ENCODE results near the gene CTPS1.

GRCh38 chr1:40986328-40986783 lies 6.9 kb downstream of the CTPS1 start:
- TF ChIP-seq CTCF (IDR thresholded peaks at IDR 0.05; ENCODE audit: low read length) (no peak), EZH2 (optimal IDR thresholded peaks at IDR 0.05; ENCODE audit: low read depth, low read length) (no peak)

Measured in MM.1S (cell line).